GM21529 (cell line): Measurements from ENCODE around the gene KIAA2012.

Experiments
- ATAC-seq: cut with Tn5 transposase; IDR thresholded peaks from one replicate; pipeline ENCODE4 v1.9.1; 2021; ENCODE audit not compliant: unreplicated experiment

Gene KIAA2012

DNA sequence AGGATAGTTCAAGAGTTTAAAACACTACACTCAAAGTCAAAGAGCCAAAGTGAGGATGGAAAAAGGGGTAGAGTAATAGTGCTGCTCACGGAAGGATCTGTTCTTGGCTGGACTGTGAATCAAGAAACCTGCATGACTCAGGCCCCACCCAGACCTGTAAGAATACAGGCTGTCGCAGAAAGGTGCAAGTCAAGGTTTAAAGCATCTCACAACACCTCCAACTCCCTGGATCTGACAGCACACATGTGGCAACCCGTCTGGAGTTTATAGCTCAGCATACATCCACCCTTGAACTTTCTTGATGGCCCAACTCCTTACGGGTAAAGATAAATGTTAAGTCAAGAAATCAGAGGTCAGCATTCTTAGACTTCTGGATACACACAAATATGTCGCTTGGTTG lies 6.3 kb downstream of the KIAA2012 start:
- no peak for ATAC-seq

DNA sequence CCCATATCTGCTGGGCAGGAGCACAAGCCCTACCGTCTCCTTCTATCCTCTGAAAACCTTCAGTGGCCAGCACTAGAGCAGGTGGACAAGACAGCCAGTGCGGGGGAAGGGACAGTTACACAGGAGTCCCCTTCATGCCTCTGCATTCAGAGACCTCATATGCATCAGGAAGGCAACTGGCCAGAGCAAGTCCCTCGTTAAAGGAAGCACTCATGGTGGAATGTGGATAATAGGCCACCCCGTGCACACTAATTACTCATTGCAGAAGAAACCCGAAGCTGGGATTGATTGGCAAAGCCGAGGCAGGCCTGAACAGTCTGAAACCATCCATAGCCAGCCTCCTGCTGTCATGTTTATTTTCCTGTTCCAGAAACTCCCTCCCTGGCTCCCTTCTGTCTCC lies 11.2 kb downstream of the KIAA2012 start:
- no peak for ATAC-seq

DNA sequence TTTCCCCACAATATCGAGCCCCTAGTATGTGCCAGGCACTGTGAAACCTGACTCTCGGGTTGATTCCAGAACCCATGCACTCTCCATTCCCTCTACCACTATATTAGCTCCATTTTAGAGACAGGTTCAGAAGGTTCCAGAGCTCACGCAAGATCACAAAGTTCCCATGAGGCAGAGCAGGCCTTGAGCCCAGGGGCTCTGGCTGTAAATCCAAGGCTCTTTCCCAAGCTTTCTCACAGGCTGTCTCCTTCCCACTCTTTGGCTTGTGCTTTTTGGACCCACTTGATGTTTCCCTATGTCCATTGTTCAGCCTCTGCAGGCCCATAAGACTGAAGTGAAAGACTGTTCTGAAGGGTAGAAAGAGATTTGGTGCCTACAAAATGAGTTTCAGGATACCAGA lies 15.7 kb downstream of the KIAA2012 start:
- no peak for ATAC-seq

DNA sequence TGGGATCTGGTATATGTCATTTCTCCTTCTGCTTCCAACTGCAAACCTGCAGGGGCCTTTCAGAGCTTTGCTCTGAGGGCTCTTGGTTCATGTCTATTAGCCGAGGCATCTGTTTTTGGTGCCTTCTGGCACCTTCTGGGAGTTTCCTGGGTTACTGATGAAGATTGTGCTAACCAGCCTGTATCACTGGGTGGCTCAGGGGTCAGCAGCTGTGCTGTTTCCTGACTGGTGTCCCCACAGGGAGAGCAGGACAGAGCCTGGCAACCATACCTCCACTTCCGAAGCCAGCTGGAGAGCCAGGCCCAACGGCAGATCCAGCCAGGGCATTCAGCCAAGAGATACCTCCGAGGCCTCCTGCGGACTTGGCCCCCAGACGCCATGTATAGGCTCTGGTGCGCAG lies 17.5 kb downstream of the KIAA2012 start:
- ATAC-seq: no peak

GRCh38 chr2:202091476-202091875 lies 18.4 kb downstream of the KIAA2012 start:
- ATAC-seq: no peak

DNA sequence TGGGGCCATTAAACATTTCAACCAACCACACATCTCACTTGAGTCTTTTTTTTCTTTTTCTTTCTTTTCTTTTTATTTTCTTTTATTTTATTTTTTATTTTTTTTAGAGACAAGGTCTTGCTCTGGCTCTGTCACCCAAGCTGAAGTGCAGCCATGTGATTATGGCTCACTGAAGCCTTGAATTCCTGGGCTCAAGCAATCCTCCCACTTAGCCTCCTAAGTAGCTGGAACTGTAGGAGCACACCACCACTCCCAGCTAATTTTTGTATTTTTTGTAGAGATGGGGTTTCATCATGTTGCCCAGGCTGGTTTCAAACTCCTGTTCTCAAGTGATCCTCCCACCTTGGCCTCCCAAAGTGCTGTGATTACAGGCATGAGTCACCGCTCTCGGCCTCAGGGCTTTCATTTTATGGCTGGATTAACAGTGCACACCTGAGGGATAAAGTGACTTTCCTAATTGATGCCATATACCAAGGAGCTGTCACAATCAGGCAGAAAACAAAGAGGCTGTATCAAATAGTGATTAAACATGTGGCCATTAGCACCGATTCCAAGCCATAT lies 21.5 kb downstream of the KIAA2012 start:
- no peak for ATAC-seq

DNA sequence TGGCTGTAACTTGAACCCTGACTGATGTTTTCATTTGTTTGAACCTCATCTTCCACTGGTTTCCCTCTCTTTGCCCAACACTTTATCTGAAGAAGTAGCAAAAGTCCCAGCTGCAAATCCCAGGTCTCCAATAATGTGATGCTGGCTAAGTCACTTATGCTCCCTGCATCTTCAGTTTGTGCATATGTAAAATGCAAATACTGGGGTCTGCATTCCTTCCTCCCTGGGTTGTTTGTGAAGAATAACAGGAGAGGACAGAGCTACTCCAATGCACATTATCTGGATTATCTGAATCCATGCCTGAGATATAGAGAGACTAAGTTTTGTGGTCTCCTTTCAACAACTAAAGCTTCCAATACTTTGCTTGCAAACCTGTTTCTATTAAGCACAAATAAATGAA lies 22.2 kb downstream of the KIAA2012 start:
- no peak for ATAC-seq

DNA sequence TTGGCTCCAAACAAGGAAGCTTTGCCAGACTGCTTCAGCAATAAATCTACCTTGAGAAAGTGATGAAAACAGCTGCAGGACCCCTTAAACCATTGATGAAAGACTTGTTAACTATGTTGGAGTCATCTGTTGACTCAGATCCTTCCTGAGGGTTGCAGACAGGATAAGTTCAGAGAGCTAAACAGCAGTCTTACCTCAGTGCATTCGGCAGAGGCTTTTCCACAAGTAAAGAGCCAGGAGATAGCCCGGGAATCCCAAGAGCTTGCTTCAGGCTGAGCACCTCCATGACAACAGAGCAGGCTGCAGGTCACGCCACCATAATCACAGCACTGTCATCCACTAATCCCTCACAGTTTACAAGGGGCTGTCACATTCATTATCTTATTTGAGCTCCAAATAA lies 23.7 kb downstream of the KIAA2012 start:
- no peak for ATAC-seq

DNA sequence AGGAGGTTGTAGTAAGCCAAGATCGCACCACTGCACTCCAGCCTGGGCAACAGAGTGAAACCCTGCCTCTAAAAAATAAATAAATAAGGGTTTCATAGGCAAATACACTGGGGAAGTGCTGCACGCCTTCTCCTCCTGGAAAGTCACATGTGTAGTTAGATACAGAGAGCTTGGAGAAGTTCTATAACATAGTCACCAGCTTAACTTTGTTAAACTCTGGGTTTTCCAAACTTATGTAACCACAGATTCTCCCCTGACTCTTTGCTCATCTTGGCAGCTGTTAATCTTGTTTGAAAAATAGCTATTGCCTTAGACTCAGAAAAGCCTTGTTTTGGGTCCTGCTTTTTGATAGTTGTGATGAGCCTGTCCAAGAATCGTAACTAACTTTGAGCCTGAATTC lies 25.2 kb downstream of the KIAA2012 start:
- no peak for ATAC-seq

GRCh38 chr2:202099515-202099914 lies 26.5 kb downstream of the KIAA2012 start:
- no peak for ATAC-seq

- ATAC-seq: no peak
Observed at GRCh38 chr2:202100176-202100575, 27.1 kb downstream of the KIAA2012 start.

DNA sequence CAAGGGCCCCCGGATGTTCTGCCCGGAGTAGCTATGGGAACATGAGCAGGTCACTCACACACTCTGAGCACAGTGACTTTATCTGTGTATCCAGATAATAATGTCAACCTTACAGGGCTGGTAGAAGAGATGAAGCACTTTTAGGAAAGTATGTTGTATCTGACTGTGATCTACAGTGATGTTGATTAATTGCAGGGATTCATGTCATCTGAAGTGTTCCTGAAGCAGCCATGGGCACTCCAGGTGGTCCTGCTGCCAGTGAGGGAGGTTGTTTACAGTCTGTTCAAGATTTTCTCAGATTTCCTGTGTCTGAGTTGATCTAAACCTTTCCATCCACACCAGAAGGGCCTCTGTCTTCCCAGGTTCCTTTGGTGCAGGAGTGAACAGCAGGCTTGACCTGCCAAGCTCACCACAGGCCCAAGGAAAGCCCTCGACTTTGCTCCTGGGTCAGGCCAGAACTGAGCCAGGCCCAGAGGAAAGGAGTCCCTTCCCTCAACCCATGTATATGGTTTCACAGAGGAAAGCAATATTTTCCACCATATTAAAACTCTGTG lies 28.0 kb downstream of the KIAA2012 start:
- no peak for ATAC-seq

DNA sequence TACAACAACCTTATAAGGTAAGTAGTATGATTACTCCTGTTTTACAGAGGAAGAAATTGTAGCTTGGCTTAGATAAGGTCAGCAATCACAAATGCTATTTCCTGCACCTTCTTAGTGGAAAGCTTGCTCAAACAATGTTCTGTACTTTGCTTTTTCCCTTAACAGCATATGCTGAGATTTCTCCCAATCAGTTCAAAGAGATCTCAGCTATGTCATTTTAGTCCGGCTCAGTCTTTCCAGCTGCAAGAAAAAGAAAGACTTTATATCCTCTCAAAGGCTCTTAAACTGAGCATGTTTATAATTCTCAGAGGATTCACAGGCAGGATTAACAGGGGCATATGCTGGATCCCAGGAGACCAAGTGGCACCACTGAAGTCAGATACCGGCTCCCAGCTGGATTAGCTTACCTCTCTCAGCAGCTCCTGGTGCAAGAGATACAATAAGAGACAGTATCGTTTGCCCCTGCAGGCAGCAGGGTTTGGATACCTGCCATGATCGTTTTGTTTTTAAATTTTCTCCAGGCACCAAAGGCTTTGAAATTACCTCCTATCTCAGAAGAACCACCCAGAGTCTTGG lies 29.5 kb downstream of the KIAA2012 start:
- ATAC-seq: no peak

GRCh38 chr2:202104286-202104870 lies 31.3 kb downstream of the KIAA2012 start:
- peak; percentile 66 for ATAC-seq

- no peak for ATAC-seq
Observed at GRCh38 chr2:202105025-202105424, 32.0 kb downstream of the KIAA2012 start.

DNA sequence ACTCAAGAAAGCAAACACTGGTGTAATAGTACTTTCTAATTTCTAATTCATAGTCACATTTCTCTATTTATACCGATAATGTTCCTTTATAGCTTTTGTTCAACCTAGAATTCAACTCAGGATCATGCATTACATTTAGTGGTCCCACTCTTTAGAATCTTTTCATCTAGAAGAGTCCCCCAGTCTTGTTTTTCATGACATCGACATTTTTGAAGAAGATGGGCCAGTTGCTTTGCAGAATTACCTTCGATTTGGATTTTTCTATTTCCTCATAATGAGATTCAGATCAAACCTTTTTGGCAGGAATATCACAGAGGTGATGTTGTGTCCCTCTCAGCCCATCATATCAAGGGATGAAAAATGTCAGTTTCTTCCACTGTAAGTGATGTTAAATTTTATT lies 35.3 kb downstream of the KIAA2012 start:
- no peak for ATAC-seq

- ATAC-seq: no peak
Observed at GRCh38 chr2:202109139-202109736, 36.2 kb downstream of the KIAA2012 start.

GRCh38 chr2:202109737-202110184 lies 36.7 kb downstream of the KIAA2012 start:
- no peak for ATAC-seq

DNA sequence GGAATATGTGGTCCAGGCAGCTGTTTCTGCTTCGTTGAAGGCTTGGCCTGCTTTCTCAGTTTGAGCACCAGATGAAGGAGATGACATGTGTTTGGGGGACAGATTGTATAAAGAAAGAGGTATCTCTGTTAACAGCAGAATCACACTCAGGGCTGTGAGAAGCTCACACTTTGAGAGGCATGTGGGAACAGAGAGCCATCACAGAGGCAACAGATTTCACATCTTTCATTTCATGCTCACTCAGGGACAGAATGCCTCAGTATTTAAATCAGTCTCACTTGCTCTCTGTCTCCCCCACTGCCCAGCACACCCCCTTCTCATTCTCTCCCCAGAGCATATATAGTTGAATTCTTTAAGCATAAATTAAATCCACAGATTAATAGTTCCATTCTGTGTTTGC lies 37.4 kb downstream of the KIAA2012 start:
- no peak for ATAC-seq

GRCh38 chr2:202112041-202112440 lies 39.0 kb downstream of the KIAA2012 start:
- ATAC-seq: no peak

DNA sequence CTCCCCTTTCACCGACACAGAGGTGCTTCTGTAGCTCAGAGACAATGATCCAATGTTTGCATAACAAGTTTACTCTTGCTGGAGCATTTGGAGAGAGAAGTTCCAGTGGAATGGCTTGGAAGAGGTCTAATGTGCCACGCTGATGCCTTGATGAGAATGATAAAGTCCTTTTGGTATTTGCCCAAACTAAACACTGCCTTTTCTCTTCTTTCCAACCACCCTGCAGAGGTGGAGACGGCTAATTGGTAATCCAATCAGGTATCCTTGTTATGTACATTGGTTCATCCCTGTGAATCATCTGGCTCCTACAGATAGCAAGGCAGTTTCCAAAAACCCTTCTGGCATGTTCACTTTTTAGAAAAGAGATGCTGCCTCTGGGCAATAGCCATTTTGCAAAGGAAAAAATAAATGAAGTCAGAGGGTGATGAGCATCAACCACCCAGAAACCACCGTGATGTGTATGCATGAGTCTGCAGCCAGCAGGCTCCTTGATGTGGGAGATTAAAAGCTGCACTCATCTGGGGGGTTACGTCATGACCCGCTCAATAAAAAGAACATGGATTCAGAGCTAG lies 40.6 kb downstream of the KIAA2012 start:
- ATAC-seq: no peak

DNA sequence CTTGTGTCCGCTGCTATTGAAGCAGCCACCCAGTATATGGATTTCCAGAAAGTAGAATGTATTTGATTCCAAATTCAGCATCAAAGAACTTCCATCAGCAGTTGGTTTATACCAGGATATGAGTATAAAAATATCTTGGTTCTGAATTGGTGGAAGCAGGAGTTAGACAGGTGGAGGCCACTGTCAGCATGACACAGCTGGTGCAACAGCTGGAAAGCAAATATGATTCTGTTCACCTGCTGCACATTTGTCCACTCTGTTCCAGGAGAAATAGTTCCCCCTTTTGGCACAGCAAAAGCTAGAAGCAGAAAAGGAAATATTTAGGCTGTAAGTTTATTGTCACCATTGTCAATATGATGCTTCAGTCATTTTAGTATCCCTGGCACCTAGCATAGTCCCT lies 41.2 kb downstream of the KIAA2012 start:
- no peak for ATAC-seq
